AG04450 (cell line): Measurements from ENCODE around the gene UAP1L1. TPM values are rescaled to one million over a fixed set of nuclear protein-coding genes. Genes with fewer than 3 reads are reported as not detected.
A peak's percentile ranks its signal among the peaks of the same experiment; 100 is the strongest.
"Not testable (repeated sequence)": the region's sequence is repeated elsewhere in the genome, so short reads cannot be mapped to it uniquely, and the experiment has no call there.

Experiments used
- CTCF ChIA-PET: fragments of 300-600, 350-600 bp; formaldehyde crosslinking; extraction: SDS; loops from one replicate; lab custom pipeline; 2022; ENCODE audit warnings: antibody characterized with exemption, inconsistent platforms; lab: Charles Lee
- POLR2A ChIA-PET: fragments of 350-600 bp; formaldehyde crosslinking; extraction: SDS; loops from one replicate; lab custom pipeline; 2021; ENCODE audit warnings: antibody characterized with exemption, inconsistent platforms; lab: Yijun Ruan, JAX
- DNase-seq: peaks from one replicate; pipeline ENCODE4 v3.0.0-alpha.2; 2011; ENCODE audit warnings: low read depth, low spot score
- H3K27ac ChIP-seq: one replicate; pipeline ENCODE4 v1.5.1; 2012; ENCODE audit warnings: low read depth, low read length, control low read depth
- H3K27me3 ChIP-seq: one replicate; pipeline ENCODE4 v1.6.0; 2012; ENCODE audit warnings: low read length; ENCODE audit not compliant: control insufficient read depth, insufficient read depth
- H3K4me3 ChIP-seq: 2 replicates; pipeline ENCODE4 v1.5.1; 2011; ENCODE audit warnings: mild to moderate bottlenecking, low read depth, low read length, control low read depth
- H3K9me3 ChIP-seq: 2 replicates; pipeline ENCODE4 v1.5.1; 2012; ENCODE audit warnings: low read length; ENCODE audit not compliant: control insufficient read depth, insufficient read depth
- polyA plus RNA-seq: library from polyadenylated mRNA; depleted of rRNA; stranded (reverse); fragments of >200 nt; gene quantifications from 2 replicates; pipeline ENCODE4 v1.2.3, GENCODE V29; 2011
- TF ChIP-seq, protein P1 (sequence below): IDR thresholded peaks from 2 replicates; pipeline ENCODE4 v1.5.1; 2011; ENCODE audit warnings: low read depth, low read length, control low read depth, inconsistent platforms

UAP1L1 gene
- polyA plus RNA-seq, 1 experiment = 5.1 TPM

DNA sequence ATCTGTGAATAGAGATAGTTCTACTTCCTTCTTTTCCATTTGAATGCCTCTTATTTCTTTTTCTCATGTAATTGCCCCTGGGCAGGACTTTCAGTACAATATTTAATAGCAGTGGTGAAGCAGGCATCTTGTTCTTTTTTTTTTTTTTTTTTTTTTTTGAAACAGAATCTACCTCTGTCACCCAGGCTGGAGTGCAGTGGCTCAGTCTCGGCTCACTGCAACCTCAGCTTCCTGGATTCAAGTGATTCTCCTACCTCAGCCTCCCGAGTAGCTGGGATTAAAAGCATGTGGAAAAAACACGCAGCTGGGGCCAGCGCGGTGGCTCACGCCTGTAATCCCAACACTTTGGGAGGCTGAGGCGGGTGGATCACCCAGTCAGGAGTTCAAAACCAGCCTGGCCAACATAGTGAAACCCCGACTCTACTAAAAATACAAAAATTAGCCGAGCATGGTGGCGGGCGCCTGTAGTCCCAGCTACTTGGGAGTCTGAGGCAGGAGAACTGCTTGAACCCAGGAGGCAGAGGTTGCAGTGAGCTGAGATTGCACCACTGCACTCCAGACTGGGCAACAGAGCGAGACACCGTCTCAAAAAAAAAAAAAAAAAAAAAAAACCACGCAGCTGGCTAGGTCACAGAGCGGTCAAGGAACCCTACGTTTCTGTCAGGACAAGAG lies 45.6 kb downstream of the UAP1L1 start:
- not testable (repeated sequence) for H3K4me3 ChIP-seq, H3K27me3 ChIP-seq, DNase-seq, H3K9me3 ChIP-seq, H3K27ac ChIP-seq
- CTCF ChIA-PET = interaction anchor here (0.6 to 0.7 kb wide), 2 partner anchors 59 to 480 kb away, joined by 3 to 9 read pairs; no protein-coding TSS in a partner anchor
- POLR2A ChIA-PET = interaction anchor here (0.6 to 0.7 kb wide), 3 partner anchors 78 to 111 kb away, joined by 6 to 19 read pairs (median 11); partner anchors contain the start of gene TPRN

DNA sequence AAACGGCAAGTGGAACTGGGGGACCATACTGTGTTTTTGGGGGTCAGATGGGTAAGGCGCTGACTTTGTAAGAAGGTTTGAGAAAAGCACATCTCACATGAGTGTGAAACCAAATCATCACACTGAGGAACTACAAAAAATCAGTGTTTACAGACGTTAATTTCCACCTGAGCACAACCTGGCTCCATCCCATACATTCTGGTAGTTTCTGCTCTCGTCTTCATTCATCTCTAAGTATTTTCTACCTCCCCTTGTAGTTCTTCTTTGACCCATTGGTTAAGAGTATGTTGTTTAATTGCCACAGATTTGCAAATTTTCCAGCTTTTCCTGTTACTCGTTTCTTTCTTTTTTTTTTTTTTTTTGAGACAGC lies 46.1 kb downstream of the UAP1L1 start:
- no peak overlapping the region for H3K27ac ChIP-seq
- no peak for DNase-seq
- no peaks in the 10 kb centered on the region for H3K9me3 ChIP-seq
- ChIA-PET POLR2A (interaction anchor here (0.6 to 0.7 kb wide), 2 partner anchors 77 to 100 kb away, joined by 6 to 19 read pairs; partner anchors contain the start of gene TPRN), CTCF (interaction anchor here (0.6 to 0.7 kb wide), 2 partner anchors 14 to 479 kb away, joined by 3 read pairs; no protein-coding TSS in a partner anchor)
- TF ChIP-seq, protein P1, sequence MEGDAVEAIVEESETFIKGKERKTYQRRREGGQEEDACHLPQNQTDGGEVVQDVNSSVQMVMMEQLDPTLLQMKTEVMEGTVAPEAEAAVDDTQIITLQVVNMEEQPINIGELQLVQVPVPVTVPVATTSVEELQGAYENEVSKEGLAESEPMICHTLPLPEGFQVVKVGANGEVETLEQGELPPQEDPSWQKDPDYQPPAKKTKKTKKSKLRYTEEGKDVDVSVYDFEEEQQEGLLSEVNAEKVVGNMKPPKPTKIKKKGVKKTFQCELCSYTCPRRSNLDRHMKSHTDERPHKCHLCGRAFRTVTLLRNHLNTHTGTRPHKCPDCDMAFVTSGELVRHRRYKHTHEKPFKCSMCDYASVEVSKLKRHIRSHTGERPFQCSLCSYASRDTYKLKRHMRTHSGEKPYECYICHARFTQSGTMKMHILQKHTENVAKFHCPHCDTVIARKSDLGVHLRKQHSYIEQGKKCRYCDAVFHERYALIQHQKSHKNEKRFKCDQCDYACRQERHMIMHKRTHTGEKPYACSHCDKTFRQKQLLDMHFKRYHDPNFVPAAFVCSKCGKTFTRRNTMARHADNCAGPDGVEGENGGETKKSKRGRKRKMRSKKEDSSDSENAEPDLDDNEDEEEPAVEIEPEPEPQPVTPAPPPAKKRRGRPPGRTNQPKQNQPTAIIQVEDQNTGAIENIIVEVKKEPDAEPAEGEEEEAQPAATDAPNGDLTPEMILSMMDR = no peak
- no peak overlapping the region for H3K4me3 ChIP-seq
- H3K27me3 ChIP-seq = no peaks in the 10 kb centered on the region

DNA sequence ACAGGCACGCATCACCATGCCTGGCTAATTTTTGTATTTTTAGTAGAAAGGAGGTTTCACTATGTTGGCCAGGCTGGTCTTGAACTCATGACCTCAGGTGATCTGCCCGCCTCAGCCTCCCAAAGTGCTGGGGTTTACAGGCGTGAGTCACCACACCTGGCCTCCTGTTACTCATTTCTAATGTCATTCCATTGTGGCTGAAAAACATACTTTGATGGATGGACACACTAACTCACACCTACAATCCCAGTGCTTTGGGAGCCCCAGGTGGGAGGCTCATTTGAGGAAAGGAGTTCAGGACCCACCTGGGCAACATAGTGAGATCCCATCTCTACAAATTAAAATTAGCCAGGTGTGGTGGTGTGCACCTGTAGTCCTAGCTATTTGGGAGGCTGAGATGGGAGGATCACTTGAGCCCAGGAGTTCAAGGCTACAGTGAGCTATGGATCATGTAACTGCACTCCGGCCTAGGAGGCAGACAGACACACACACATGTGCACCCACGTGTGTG lies 46.7 kb downstream of the UAP1L1 start:
- CTCF ChIA-PET = interaction anchor here (0.6 kb wide), 2 partner anchors 14 to 69 kb away, joined by 3 read pairs; no protein-coding TSS in a partner anchor
- POLR2A ChIA-PET, H3K4me3 ChIP-seq, H3K27me3 ChIP-seq, H3K27ac ChIP-seq, H3K9me3 ChIP-seq, DNase-seq: not testable (repeated sequence)

DNA sequence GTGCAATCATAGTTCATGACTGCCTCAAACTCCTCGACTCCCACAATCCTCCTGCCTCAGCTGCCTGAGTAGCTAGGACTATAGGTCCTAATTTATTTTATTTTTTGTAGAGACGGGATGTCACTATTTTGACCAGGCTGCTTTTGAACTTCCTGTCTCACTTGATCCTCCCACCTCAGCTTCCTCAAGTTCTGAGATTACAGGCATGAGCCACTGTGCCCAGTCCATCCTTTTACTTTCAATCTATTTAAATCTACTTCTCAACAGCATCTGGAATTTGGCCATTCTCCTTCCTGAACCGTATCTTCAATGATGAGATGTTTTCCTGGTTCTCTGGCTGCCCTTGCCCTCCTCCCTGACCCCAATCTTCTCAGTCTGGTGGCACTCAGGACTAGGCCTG lies 49.5 kb downstream of the UAP1L1 start:
- Histone ChIP-seq H3K4me3 (no peak overlapping the region), H3K27me3 (no peaks in the 10 kb centered on the region), H3K27ac (no peak overlapping the region), H3K9me3 (peaks cover 6% of the 10 kb centered on the region; the same call in 1 of the 2 replicates)
- TF ChIP-seq, protein P1 = no peak
- no peak for DNase-seq
- ChIA-PET CTCF (interaction anchor here (0.6 kb wide), 1 partner anchor 8 kb away, joined by 4 read pairs; no protein-coding TSS in a partner anchor), POLR2A (no interaction called here)

DNA sequence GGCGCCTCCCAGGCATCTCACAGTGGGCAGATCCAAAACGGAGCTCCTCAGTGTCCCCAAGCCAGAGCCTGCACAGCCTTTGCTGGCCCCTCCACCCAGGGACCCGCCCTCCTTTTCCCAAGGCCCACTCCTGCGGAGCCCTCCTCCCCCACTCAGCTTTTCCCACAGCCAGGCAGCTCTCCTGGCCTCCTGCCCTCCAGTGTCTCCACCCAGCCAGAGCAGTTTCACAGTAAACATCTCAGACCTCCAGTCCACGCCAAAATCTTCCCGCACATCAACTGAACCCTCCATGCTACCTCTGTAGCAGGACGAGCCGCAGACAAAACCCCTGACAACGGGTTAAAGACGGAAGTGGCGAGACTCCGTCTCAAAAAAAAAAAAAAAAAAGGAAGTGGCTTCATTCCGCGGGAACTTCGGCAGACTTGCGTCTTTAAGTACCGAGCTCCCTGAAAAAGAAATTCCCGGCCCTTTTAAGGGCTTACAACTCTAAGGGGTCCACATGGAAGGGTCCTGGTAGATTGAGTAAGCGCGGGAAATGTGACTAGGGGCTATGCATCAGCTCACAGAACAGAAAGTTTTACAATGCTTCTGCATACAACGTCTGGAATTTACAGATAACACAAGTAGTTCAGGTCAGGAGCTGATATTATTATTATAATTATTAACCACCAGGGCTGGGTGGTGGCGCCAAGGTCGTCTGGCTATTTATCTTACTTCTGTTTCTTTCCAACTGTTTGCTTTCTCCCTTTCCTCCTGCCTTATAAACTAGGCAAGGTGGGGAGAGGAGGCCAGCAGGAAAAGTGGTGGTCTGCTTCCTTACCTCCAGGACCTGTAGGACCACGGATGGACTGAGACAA lies 50.2 kb downstream of the UAP1L1 start:
- ChIA-PET CTCF (interaction anchor here (0.6 to 0.7 kb wide), 2 partner anchors 9 to 13 kb away, joined by 4 to 6 read pairs; no protein-coding TSS in a partner anchor), POLR2A (interaction anchor here (0.8 kb wide), 1 partner anchor 73 kb away, joined by 4 read pairs; no protein-coding TSS in a partner anchor)
- H3K27me3 ChIP-seq = no peaks in the 10 kb centered on the region
- peaks cover 6% of the 10 kb centered on the region; the same call in 1 of the 2 replicates for H3K9me3 ChIP-seq
- TF ChIP-seq, protein P1 = no peak
- peak overlapping the region; percentile 32 for H3K4me3 ChIP-seq
- no peak overlapping the region for H3K27ac ChIP-seq
- no peak for DNase-seq
